ENCODE data around the gene FIGN. TPM values are rescaled to one million over a fixed set of nuclear protein-coding genes. Genes with fewer than 3 reads are reported as not detected.

The FIGN gene
- total and polyA plus RNA-seq, 2 donors (not counting 3 experiments of a cell fraction or from before 2014, with no cell fraction given) = 1.8 to 8.1 TPM

- FAIRE-seq = no peak
These were observed 26.5 kb downstream of the FIGN start for GRCh38 chr2:163709270-163709669.

More at GRCh38 chr2:163709270-163709669, 26.5 kb downstream of the FIGN start:
- Histone ChIP-seq H3K36me3 (ENCODE audit: control insufficient read depth in 2 of 2, extremely low read depth in 1 of 2, insufficient read depth in 2 of 2, low read length in 2 of 2) (no peaks in the 10 kb centered on the region), H3K4me2 (ENCODE audit: insufficient read depth, low read length) (no peak overlapping the region), H4K20me1 (replicated peaks; ENCODE audit: control insufficient read depth, extremely low read depth, insufficient read depth, low read length) (no peaks in the 10 kb centered on the region), H3K9me1 (replicated peaks; ENCODE audit: control insufficient read depth, extremely low read depth, insufficient read depth, low read length) (no peaks in the 10 kb centered on the region), H3K79me2 (ENCODE audit: control insufficient read depth, insufficient read depth, low read length) (peaks cover 5% of the 10 kb centered on the region), H3K4me3 (replicated peaks in 1 of 3; ENCODE audit: insufficient read depth in 1 of 3, low read depth in 1 of 3, low read length in 3 of 3) (no peak overlapping the region), H3K9ac (replicated peaks; ENCODE audit: extremely low read depth, insufficient read depth, low read length) (no peak overlapping the region), H3K27ac (ENCODE audit: insufficient read depth, low read depth, low read length) (no peak overlapping the region), H2AFZ (ENCODE audit: low read depth, low read length) (no peak overlapping the region), H3K27me3 (ENCODE audit: control insufficient read depth in 2 of 2, insufficient read depth in 2 of 2, low read length in 2 of 2) (no peaks in the 10 kb centered on the region), H3K4me1 (ENCODE audit: control insufficient read depth, extremely low read depth, insufficient read depth, low read length) (no peaks in the 10 kb centered on the region), H3K9me3 (replicated peaks; ENCODE audit: control insufficient read depth, insufficient read depth, low read length) (no peaks in the 10 kb centered on the region)
- intact Hi-C loops (cut with micrococcal nuclease) = no loop called here
- DNase-seq (ENCODE audit: low read depth, low spot score) = no peak
- BruUV-seq (replicated peaks) = no TSS peak
- POLR2A ChIA-PET = no interaction called here
- dilution Hi-C loops (cut with MboI; ENCODE audit: extremely low pct_ligation_motif_present, low sequenced_read_pairs) = no loop called here
- TF ChIP-seq POLR2AphosphoS5 (IDR thresholded peaks at IDR 0.05; ENCODE audit: insufficient read depth, low read depth, low read length) = no peak
- no peak for TF ChIP-seq JUN (IDR thresholded peaks at IDR 0.05; ENCODE audit: borderline replicate concordance, insufficient read depth, insufficient read length, low read depth)
- TF ChIP-seq GATA2 (IDR thresholded peaks at IDR 0.05; ENCODE audit: insufficient read depth, insufficient read length, low read depth, low read length) = no peak
- no peak for TF ChIP-seq MAX (IDR thresholded peaks at IDR 0.05; ENCODE audit: insufficient read depth, insufficient read length)
- TF ChIP-seq POLR2A (IDR thresholded peaks at IDR 0.05; ENCODE audit: low read depth, low read length) = no peak
- TF ChIP-seq FOS (IDR thresholded peaks at IDR 0.05; ENCODE audit: borderline replicate concordance, insufficient read depth, low read length) = no peak
- TF ChIP-seq EZH2 (IDR thresholded peaks at IDR 0.05; ENCODE audit: borderline replicate concordance, low read depth, low read length, severe bottlenecking) = no peak
- no peak for TF ChIP-seq MYC (IDR thresholded peaks at IDR 0.05; ENCODE audit: low read depth, low read length)
- TF ChIP-seq CTCF (IDR thresholded peaks at IDR 0.05; ENCODE audit: extremely low read depth in 1 of 2, insufficient read depth in 1 of 2, low read depth in 1 of 2, low read length in 2 of 2) = no peak
- CTCF ChIA-PET = no interaction called here
